Dedifferentiated amniotic fluid mesenchymal stem cell (primary cell): ENCODE measurements around the gene IL1R1.
"Not testable (repeated sequence)": the region's sequence is repeated elsewhere in the genome, so short reads cannot be mapped to it uniquely, and the experiment has no call there.

Experiments used
- DNase-seq: peaks from one replicate; pipeline ENCODE4 v3.0.0-alpha.2; 2016; ENCODE audit errors: extremely low spot score

Gene IL1R1

GRCh38 chr2:102111823-102112222 is 30.7 kb upstream of the IL1R1 start:
- no peak for DNase-seq

- DNase-seq: no peak
Observed at GRCh38 chr2:102112271-102112670, 30.3 kb upstream of the IL1R1 start.

- no peak for DNase-seq
Observed at GRCh38 chr2:102112692-102113665, 29.6 kb upstream of the IL1R1 start.

GRCh38 chr2:102114290-102114721 is 28.2 kb upstream of the IL1R1 start:
- no peak for DNase-seq

- DNase-seq: no peak
Observed at GRCh38 chr2:102114851-102115497, 27.6 kb upstream of the IL1R1 start.

GRCh38 chr2:102116630-102117471 is 25.7 kb upstream of the IL1R1 start:
- DNase-seq: no peak

- DNase-seq: no peak
Observed at GRCh38 chr2:102117472-102117858, 25.1 kb upstream of the IL1R1 start.

- no peak for DNase-seq
Observed at GRCh38 chr2:102119255-102119654, 23.3 kb upstream of the IL1R1 start.

- DNase-seq: no peak
Observed at GRCh38 chr2:102120261-102120660, 22.3 kb upstream of the IL1R1 start.

GRCh38 chr2:102120701-102121159 is 21.8 kb upstream of the IL1R1 start:
- no peak for DNase-seq

GRCh38 chr2:102122115-102122514 is 20.4 kb upstream of the IL1R1 start:
- peak; percentile 94 for DNase-seq

GRCh38 chr2:102122909-102123308 is 19.6 kb upstream of the IL1R1 start:
- DNase-seq: no peak

- not testable (repeated sequence) for DNase-seq
Observed at GRCh38 chr2:102124421-102124820, 18.1 kb upstream of the IL1R1 start.

- no peak for DNase-seq
Observed at GRCh38 chr2:102126169-102126568, 16.4 kb upstream of the IL1R1 start.

- DNase-seq: no peak
Observed at GRCh38 chr2:102126660-102127059, 15.9 kb upstream of the IL1R1 start.

- DNase-seq: no peak
Observed at GRCh38 chr2:102129082-102129481, 13.5 kb upstream of the IL1R1 start.

GRCh38 chr2:102129951-102130646 is 12.4 kb upstream of the IL1R1 start:
- no peak for DNase-seq

- DNase-seq: peak; percentile 39
Observed at GRCh38 chr2:102130647-102130991, 11.9 kb upstream of the IL1R1 start.

- DNase-seq: no peak
Observed at GRCh38 chr2:102131564-102131963, 11.0 kb upstream of the IL1R1 start.

- DNase-seq: no peak
Observed at GRCh38 chr2:102137138-102137537, 5.4 kb upstream of the IL1R1 start.

- no peak for DNase-seq
Observed at GRCh38 chr2:102138331-102138730, 4.2 kb upstream of the IL1R1 start.
